ENCODE results near the gene SAXO1. TPM values are rescaled to one million over a fixed set of nuclear protein-coding genes. Genes with fewer than 3 reads are reported as not detected.
"Not testable (repeated sequence)": the region's sequence is repeated elsewhere in the genome, so short reads cannot be mapped to it uniquely, and the experiment has no call there.

The SAXO1 gene
- total RNA-seq, 1 donor from 2014 or later, result 0.02 TPM

- peaks cover 5% of the 10 kb centered on the region for H3K9me3 Mint-ChIP-seq
- H3K27ac Mint-ChIP-seq, result no peak overlapping the region
- ATAC-seq (ENCODE audit: low read depth) (no peak), DNase-seq (no peak)
- intact Hi-C loops (cut with micrococcal nuclease), result no loop called here
- no peak overlapping the region for H3K4me3 Mint-ChIP-seq
- H3K36me3 Mint-ChIP-seq (ENCODE audit: low read depth), result no peaks in the 10 kb centered on the region
- no peak for TF ChIP-seq CTCF (IDR thresholded peaks at IDR 0.05)
- H3K27me3 Mint-ChIP-seq, result peaks cover 5% of the 10 kb centered on the region
- POLR2A ChIA-PET, result no interaction called here
- H3K4me1 Mint-ChIP-seq, result no peaks in the 10 kb centered on the region
- CTCF ChIA-PET, result no interaction called here
Observed at GRCh38 chr9:18935541-18935940, 97.5 kb downstream of the SAXO1 start.

GRCh38 chr9:18930611-18931010, 102.4 kb downstream of the SAXO1 start:
- H3K9me3 Mint-ChIP-seq; intact Hi-C loops (cut with micrococcal nuclease); DNase-seq; H3K27me3 Mint-ChIP-seq; CTCF ChIA-PET; H3K36me3 Mint-ChIP-seq (ENCODE audit: low read depth); POLR2A ChIA-PET; ATAC-seq (ENCODE audit: low read depth); H3K4me1 Mint-ChIP-seq; H3K4me3 Mint-ChIP-seq; H3K27ac Mint-ChIP-seq: not testable (repeated sequence)

GRCh38 chr9:18928711-18929110, 104.3 kb downstream of the SAXO1 start:
- ATAC-seq (ENCODE audit: low read depth) (no peak), DNase-seq (no peak)
- CTCF ChIA-PET, result no interaction called here
- POLR2A ChIA-PET, result no interaction called here
- Mint-ChIP-seq H3K27ac (no peak overlapping the region), H3K9me3 (no peaks in the 10 kb centered on the region), H3K4me3 (no peak overlapping the region), H3K36me3 (ENCODE audit: low read depth) (no peaks in the 10 kb centered on the region), H3K27me3 (no peaks in the 10 kb centered on the region), H3K4me1 (no peaks in the 10 kb centered on the region)
- intact Hi-C loops (cut with micrococcal nuclease), result no loop called here
- TF ChIP-seq CTCF (IDR thresholded peaks at IDR 0.05), result no peak

GRCh38 chr9:18926513-18926912, 106.5 kb downstream of the SAXO1 start:
- POLR2A ChIA-PET, result no interaction called here
- ATAC-seq (ENCODE audit: low read depth), result no peak
- no peak for TF ChIP-seq CTCF (IDR thresholded peaks at IDR 0.05)

GRCh38 chr9:18925880-18926279, 107.1 kb downstream of the SAXO1 start:
- ATAC-seq (ENCODE audit: low read depth), result no peak
- H3K4me1 Mint-ChIP-seq, result no peaks in the 10 kb centered on the region
- intact Hi-C loops (cut with micrococcal nuclease), result no loop called here
- ChIA-PET POLR2A (no interaction called here), CTCF (no interaction called here)
- H3K27ac Mint-ChIP-seq, result no peak overlapping the region
- H3K4me3 Mint-ChIP-seq, result no peak overlapping the region
- H3K9me3 Mint-ChIP-seq, result no peaks in the 10 kb centered on the region
- no peak for TF ChIP-seq CTCF (IDR thresholded peaks at IDR 0.05)
- no peaks in the 10 kb centered on the region for H3K36me3 Mint-ChIP-seq (ENCODE audit: low read depth)
- H3K27me3 Mint-ChIP-seq, result no peaks in the 10 kb centered on the region
- no peak for DNase-seq

More at GRCh38 chr9:18926513-18926912, 106.5 kb downstream of the SAXO1 start:
- no peak for DNase-seq
- intact Hi-C loops (cut with micrococcal nuclease), result no loop called here
- Mint-ChIP-seq H3K27ac (no peak overlapping the region), H3K36me3 (ENCODE audit: low read depth) (no peaks in the 10 kb centered on the region), H3K4me1 (no peaks in the 10 kb centered on the region), H3K27me3 (no peaks in the 10 kb centered on the region), H3K9me3 (no peaks in the 10 kb centered on the region), H3K4me3 (no peak overlapping the region)
- CTCF ChIA-PET, result no interaction called here

GRCh38 chr9:18923671-18924430, 109.2 kb downstream of the SAXO1 start:
- DNase-seq (no peak), ATAC-seq (ENCODE audit: low read depth) (no peak)
- Mint-ChIP-seq H3K4me3 (no peak overlapping the region), H3K27ac (no peak overlapping the region), H3K36me3 (ENCODE audit: low read depth) (no peaks in the 10 kb centered on the region), H3K9me3 (no peaks in the 10 kb centered on the region), H3K4me1 (no peaks in the 10 kb centered on the region), H3K27me3 (no peaks in the 10 kb centered on the region)
- ChIA-PET CTCF (no interaction called here), POLR2A (no interaction called here)
- intact Hi-C loops (cut with micrococcal nuclease), result no loop called here
- no peak for TF ChIP-seq CTCF (IDR thresholded peaks at IDR 0.05)
